Colonic mucosa (tissue), 4 donors: ENCODE data around the gene ANKRD29. TPM values are rescaled to one million over a fixed set of nuclear protein-coding genes. Genes with fewer than 3 reads are reported as not detected.
"Not testable (repeated sequence)": the region's sequence is repeated elsewhere in the genome, so short reads cannot be mapped to it uniquely, and the experiment has no call there.

Experiments used
- DNase-seq: peaks from one replicate; pipeline ENCODE4 v3.0.0-alpha.2; 2020
- H3K27ac ChIP-seq: fragments of 200-600 bp; one replicate; pipeline ENCODE4 v1.8.0; 2021
- H3K27me3 ChIP-seq: fragments of 200-600 bp; one replicate; pipeline ENCODE4 v1.8.0; 2021
- H3K36me3 ChIP-seq: fragments of 200-600 bp; one replicate; pipeline ENCODE4 v1.8.0; 2021
- H3K4me1 ChIP-seq: fragments of 200-600 bp; one replicate; pipeline ENCODE4 v1.8.0; 2021; ENCODE audit warnings: mild to moderate bottlenecking
- H3K4me3 ChIP-seq: fragments of 200-600 bp; one replicate; pipeline ENCODE4 v1.8.0; 2021
- H3K9ac ChIP-seq, 2 donors: one replicate each; pipeline ENCODE4 v1.7.0; 2013; ENCODE audit warnings: control low read depth in 2 of 2, low read depth in 2 of 2, low read length in 2 of 2
- H3K9me3 ChIP-seq: fragments of 200-600 bp; one replicate; pipeline ENCODE4 v1.8.0; 2021
- intact Hi-C: fragments of 100-400 bp; cut with DNase I; formaldehyde crosslinking; loops from one replicate; pipeline ENCODE4 v1.14.1; 2022
- total RNA-seq, 2 donors: library from RNA; stranded (reverse); fragmentation: NEBNext Ultra II Directional in 1 of 2; extraction: Animal tissue kit (Norgen Biotek cat#: 25700) in 1 of 2; gene quantifications; one replicate each; pipeline ENCODE4 v1.2.1, GENCODE V29; 2021
- TF ChIP-seq, protein P1 (sequence below): fragments of 200-600 bp; IDR thresholded peaks from one replicate; pipeline ENCODE4 v1.8.0; 2022; ENCODE audit warnings: antibody characterized with exemption, mild to moderate bottlenecking
- donor health status: healthy.
- donor health status: DM: no; HTN: no; CAD: no.
- donor health status: DM: no; HTN: no; CAD: no.

Gene ANKRD29
- total RNA-seq, 2 donors from 2014 or later = 1.0 to 1.1 TPM

DNA sequence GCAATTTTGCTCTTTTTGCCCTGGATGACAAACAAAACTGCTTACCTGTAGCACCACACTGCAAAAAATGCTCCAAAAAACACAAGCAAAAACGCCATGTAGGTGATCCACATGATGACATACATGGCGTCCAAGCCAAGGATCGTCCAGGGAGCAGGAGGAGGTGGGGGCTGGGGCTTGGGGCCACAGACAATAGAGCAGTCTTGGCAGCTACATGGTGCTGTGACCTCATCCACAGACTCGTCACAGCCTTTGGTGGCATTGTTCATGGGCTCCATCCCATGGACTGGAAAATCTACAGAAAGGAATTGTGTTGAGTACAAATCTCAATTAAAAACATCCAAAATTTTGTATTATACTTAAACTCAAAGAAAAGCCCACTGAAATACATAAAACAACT is 102.5 kb downstream of the ANKRD29 start:
- intact Hi-C loops = no loop called here
- TF ChIP-seq, protein P1, sequence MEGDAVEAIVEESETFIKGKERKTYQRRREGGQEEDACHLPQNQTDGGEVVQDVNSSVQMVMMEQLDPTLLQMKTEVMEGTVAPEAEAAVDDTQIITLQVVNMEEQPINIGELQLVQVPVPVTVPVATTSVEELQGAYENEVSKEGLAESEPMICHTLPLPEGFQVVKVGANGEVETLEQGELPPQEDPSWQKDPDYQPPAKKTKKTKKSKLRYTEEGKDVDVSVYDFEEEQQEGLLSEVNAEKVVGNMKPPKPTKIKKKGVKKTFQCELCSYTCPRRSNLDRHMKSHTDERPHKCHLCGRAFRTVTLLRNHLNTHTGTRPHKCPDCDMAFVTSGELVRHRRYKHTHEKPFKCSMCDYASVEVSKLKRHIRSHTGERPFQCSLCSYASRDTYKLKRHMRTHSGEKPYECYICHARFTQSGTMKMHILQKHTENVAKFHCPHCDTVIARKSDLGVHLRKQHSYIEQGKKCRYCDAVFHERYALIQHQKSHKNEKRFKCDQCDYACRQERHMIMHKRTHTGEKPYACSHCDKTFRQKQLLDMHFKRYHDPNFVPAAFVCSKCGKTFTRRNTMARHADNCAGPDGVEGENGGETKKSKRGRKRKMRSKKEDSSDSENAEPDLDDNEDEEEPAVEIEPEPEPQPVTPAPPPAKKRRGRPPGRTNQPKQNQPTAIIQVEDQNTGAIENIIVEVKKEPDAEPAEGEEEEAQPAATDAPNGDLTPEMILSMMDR = no peak
- no peaks in the 10 kb centered on the region for H3K9me3 ChIP-seq
- no peaks in the 10 kb centered on the region for H3K27me3 ChIP-seq
- no peak overlapping the region for H3K27ac ChIP-seq
- no peaks in the 10 kb centered on the region for H3K4me1 ChIP-seq
- no peak overlapping the region for H3K9ac ChIP-seq
- no peak overlapping the region for H3K4me3 ChIP-seq
- peaks cover 17% of the 10 kb centered on the region for H3K36me3 ChIP-seq
- DNase-seq = no peak

DNA sequence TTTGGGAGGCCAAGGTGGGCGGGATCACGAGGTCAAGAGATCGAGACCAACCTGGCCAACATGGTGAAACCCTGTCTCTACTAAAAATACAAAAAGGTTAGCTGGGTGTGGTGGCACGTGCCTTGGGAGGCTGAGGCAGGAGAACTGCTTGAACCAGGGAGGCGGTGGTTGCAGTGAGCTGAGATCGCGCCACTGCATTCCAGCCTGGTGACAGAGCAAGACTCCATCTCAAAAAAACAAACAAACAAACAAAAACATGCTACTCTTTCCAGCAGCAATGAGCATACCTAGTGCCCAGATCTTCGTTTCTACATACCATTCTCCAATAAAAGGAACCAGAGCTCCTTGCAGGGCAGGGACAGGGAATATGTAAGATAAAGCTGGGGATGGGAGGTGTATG is 105.2 kb downstream of the ANKRD29 start:
- H3K9me3 ChIP-seq, intact Hi-C loops, H3K27me3 ChIP-seq, DNase-seq, H3K9ac ChIP-seq, H3K27ac ChIP-seq, H3K4me1 ChIP-seq, H3K4me3 ChIP-seq: not testable (repeated sequence)
- peaks cover 20% of the 10 kb centered on the region for H3K36me3 ChIP-seq

DNA sequence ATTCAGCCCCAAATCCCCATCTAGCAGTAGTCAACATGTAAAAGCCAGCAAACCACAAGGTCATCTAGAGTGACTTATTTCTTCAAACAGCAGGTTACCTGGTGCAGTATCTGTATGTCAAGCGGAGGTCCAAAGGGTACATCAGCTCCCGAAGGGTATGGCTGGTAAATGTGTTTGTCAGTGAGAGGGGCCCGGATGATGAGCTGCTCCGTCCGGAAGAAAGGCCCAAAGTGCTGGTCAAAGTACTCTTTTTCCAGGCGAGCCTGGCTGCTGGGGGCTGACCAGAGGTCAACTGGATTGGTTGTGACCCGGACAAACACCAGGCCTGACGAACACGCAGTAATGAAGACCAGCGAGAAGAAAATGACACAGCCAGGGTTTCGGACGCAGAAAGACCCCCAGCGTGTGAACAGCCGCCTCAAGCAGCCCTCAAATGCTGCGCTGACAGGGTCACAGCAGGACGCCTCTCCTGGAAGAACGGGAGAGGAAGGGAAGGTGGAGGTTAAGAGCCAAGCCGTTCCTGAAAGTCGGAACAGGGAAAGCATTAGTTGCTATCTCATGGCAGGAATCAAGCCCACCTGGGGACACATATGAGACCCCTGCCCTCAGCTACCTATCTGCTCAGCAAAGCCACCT is 106.4 kb downstream of the ANKRD29 start:
- H3K27ac ChIP-seq = no peak overlapping the region
- DNase-seq = no peak

DNA sequence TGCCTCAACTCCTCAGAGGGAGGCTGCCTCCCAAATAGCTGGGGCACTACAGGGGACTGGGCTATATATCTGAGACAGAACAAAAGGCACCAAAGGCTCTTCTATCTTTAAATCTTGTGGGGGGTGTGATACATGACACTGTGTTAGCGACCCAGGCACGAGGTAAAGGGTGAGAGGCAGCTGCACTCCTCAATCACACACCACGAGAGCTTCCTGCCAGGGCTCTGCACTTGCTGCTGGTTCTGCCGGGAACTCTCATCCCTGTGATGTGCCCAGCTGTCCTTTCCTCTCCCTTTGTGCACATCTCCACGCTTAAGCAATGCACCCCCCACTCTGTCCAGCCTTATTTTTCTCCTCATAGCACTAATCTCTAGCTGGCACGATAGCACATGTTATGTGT is 108.8 kb downstream of the ANKRD29 start:
- intact Hi-C loops = no loop called here
- TF ChIP-seq, protein P1 = no peak
- no peak for DNase-seq
- H3K4me1 ChIP-seq = no peaks in the 10 kb centered on the region
- H3K9ac ChIP-seq = no peak overlapping the region
- H3K36me3 ChIP-seq = peaks cover 13% of the 10 kb centered on the region
- H3K27ac ChIP-seq = no peak overlapping the region
- H3K4me3 ChIP-seq = no peak overlapping the region
- no peaks in the 10 kb centered on the region for H3K9me3 ChIP-seq
- H3K27me3 ChIP-seq = no peaks in the 10 kb centered on the region

More for the DNA sequence above, 106.4 kb downstream of the ANKRD29 start:
- no peaks in the 10 kb centered on the region for H3K4me1 ChIP-seq
- no peak overlapping the region for H3K4me3 ChIP-seq
- TF ChIP-seq, protein P1 = no peak
- intact Hi-C loops = no loop called here
- no peaks in the 10 kb centered on the region for H3K27me3 ChIP-seq
- H3K36me3 ChIP-seq = peaks cover 20% of the 10 kb centered on the region
- no peaks in the 10 kb centered on the region for H3K9me3 ChIP-seq
- no peak overlapping the region for H3K9ac ChIP-seq

DNA sequence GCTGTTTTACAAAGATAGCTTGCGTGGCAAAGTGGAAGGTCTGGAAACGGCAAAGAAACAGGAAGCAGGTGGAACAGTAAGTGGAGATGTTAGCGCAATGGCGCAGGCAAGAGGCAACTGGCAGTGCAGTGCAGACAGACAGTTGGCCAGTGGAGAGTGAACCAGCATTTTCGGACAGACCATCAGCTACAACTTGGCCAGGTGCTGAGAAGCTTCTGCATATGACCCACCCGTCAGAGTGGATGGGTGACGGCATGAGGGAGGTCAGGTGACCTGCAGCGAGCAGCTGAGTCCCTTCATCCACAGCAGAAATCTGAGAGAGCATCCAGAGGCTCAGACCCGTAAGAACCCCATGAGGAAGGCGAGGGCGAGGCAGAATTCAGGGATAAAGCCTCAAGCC is 110.2 kb downstream of the ANKRD29 start:
- peaks cover 13% of the 10 kb centered on the region for H3K36me3 ChIP-seq

DNA sequence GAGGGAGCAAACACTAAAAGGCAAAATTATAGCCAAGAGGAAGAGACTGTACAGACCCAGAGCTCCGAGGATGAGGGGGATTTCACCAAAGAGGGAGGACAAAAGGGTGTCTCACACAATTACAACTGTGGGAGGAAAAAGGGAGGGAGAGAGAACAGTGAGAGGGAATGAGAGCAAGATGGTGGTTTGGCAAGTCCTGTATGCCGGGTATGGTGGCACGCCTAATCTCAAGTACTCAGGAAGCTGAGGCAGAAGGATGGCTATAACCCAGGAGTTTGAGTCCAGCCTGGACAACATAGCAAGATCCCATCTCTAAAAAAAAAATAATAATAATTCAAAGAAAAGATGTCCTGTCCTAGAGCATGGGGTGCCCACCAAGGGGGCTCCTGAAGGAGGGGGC is 110.7 kb downstream of the ANKRD29 start:
- H3K9ac ChIP-seq = no peak overlapping the region
- intact Hi-C loops = no loop called here
- DNase-seq = no peak
- H3K27me3 ChIP-seq = no peaks in the 10 kb centered on the region
- TF ChIP-seq, protein P1 = no peak
- H3K36me3 ChIP-seq = peaks cover 13% of the 10 kb centered on the region
- no peaks in the 10 kb centered on the region for H3K4me1 ChIP-seq
- no peak overlapping the region for H3K4me3 ChIP-seq
- no peak overlapping the region for H3K27ac ChIP-seq
- H3K9me3 ChIP-seq = no peaks in the 10 kb centered on the region

More for the DNA sequence above, 110.2 kb downstream of the ANKRD29 start:
- Histone ChIP-seq H3K27me3 (no peaks in the 10 kb centered on the region), H3K27ac (no peak overlapping the region), H3K4me3 (no peak overlapping the region), H3K9me3 (no peaks in the 10 kb centered on the region), H3K4me1 (no peaks in the 10 kb centered on the region), H3K9ac (no peak overlapping the region)
- TF ChIP-seq, protein P1 = no peak
- no peak for DNase-seq
- intact Hi-C loops = no loop called here
